T-cell (primary cell): ENCODE measurements around the gene SCNN1G. TPM values are rescaled to one million over a fixed set of nuclear protein-coding genes. Genes with fewer than 3 reads are reported as not detected.
A peak's percentile ranks its signal among the peaks of the same experiment; 100 is the strongest.

Source experiments
- ATAC-seq, 4 experiments: fragments of 200-7000 bp in 3 of 4; fragments of 150-1000 bp in 1 of 4; cut with Tn5 transposase; replicated peaks in 1 of 4; 1 replicate in 3 of 4; 2 replicates in 1 of 4; pipeline ENCODE4 v1.10.0; 2021; ENCODE audit warnings: moderate library complexity in 3 of 4, mild to moderate bottlenecking in 2 of 4, moderate number of reproducible peaks in 1 of 4
- CTCF ChIA-PET, 2 donors: fragments of 300-600 bp; sonication (Branson Sonifier 250); formaldehyde crosslinking; loops; one replicate each; lab custom pipeline; 2022; ENCODE audit warnings: antibody characterized with exemption in 2 of 2; lab: Charles Lee
- POLR2A ChIA-PET, 2 donors: fragments of 300-600 bp; sonication (Branson Sonifier 250); formaldehyde crosslinking; loops; one replicate each; lab custom pipeline; 2022; ENCODE audit warnings: antibody characterized with exemption in 2 of 2; lab: Charles Lee
- DNase-seq, 35 experiments: peaks; one replicate each; pipeline versions ENCODE4 v3.0.0 to v3.0.0-alpha.2; 2013 to 2023
- H3K27ac ChIP-seq: one replicate; pipeline ENCODE4 v1.5.1; 2013; ENCODE audit warnings: low read length
- H3K27me3 ChIP-seq, 2 experiments: replicated peaks in 1 of 2; 1 replicate in 1 of 2; 2 replicates in 1 of 2; pipeline versions ENCODE4 v1.6.1 to v1.7.0; 2013; ENCODE audit warnings: low read length in 1 of 2, mixed read lengths in 1 of 2; ENCODE audit not compliant: control insufficient read depth in 2 of 2, insufficient read depth in 2 of 2; ENCODE audit errors: extremely low read depth in 1 of 2
- H3K36me3 ChIP-seq, 2 donors: 1 replicate in 1 of 2; 2 replicates in 1 of 2; pipeline versions ENCODE4 v1.6.1 to v1.7.0; 2013; ENCODE audit warnings: low read length in 1 of 2; ENCODE audit not compliant: control insufficient read depth in 2 of 2, insufficient read depth in 1 of 2; ENCODE audit errors: extremely low read depth in 1 of 2
- H3K4me1 ChIP-seq, 2 experiments: 1 replicate in 1 of 2; 2 replicates in 1 of 2; pipeline versions ENCODE4 v1.6.1 to v1.7.0; 2013; ENCODE audit warnings: low read length in 2 of 2, mixed read lengths in 1 of 2; ENCODE audit not compliant: insufficient read depth in 2 of 2, control insufficient read depth in 1 of 2; ENCODE audit errors: extremely low read depth in 1 of 2
- H3K4me3 ChIP-seq, 2 donors: 1 replicate in 1 of 2; 2 replicates in 1 of 2; pipeline versions ENCODE4 v1.5.1 to v1.7.0; 2013; ENCODE audit warnings: mild to moderate bottlenecking in 2 of 2, low read length in 1 of 2, moderate library complexity in 1 of 2; ENCODE audit not compliant: control insufficient read depth in 1 of 2; ENCODE audit errors: extremely low read depth in 1 of 2
- H3K9me3 ChIP-seq: 2 replicates; pipeline ENCODE4 v1.7.0; 2013
- H3K27ac Mint-ChIP-seq, 2 donors: one replicate each; pipeline ENCODE4 v1.8.0; 2020 to 2021; ENCODE audit warnings: mild to moderate bottlenecking in 2 of 2, mixed read lengths in 2 of 2
- H3K27me3 Mint-ChIP-seq, 2 donors: one replicate each; pipeline ENCODE4 v1.8.0; 2021 to 2022; ENCODE audit warnings: mixed read lengths in 2 of 2
- H3K36me3 Mint-ChIP-seq: one replicate; pipeline ENCODE4 v1.8.0; 2021; ENCODE audit warnings: mixed read lengths
- H3K4me1 Mint-ChIP-seq, 3 donors: one replicate each; pipeline ENCODE4 v1.8.0; 2020 to 2022; ENCODE audit warnings: mixed read lengths in 3 of 3, mild to moderate bottlenecking in 1 of 3
- H3K4me3 Mint-ChIP-seq, 3 donors: one replicate each; pipeline ENCODE4 v1.8.0; 2020 to 2022; ENCODE audit warnings: mild to moderate bottlenecking in 3 of 3, mixed read lengths in 3 of 3, moderate library complexity in 3 of 3
- H3K9me3 Mint-ChIP-seq, 3 donors: one replicate each; pipeline ENCODE4 v1.8.0; 2020 to 2022; ENCODE audit warnings: mixed read lengths in 3 of 3
- WGBS: methylation state at CpG from one replicate; pipeline ENCODE4 v1.1.5; 2013; ENCODE audit warnings: missing lambda C conversion rate; ENCODE audit not compliant: insufficient coverage; 5-methylcytosine and 5-hydroxymethylcytosine counted together
- total RNA-seq, 35 experiments: library from RNA in 6 of 35; stranded (reverse) in 6 of 35; fragments of 120-200 nt in 1 of 35; gene quantifications; one replicate each; pipeline versions ENCODE4 v1.2.1 to v1.2.4 and lab custom pipeline; 2013 to 2026

Gene SCNN1G
- total RNA-seq, 5 donors from 2014 or later (not counting 1 experiment from before 2014, with no cell fraction given) = not detected

GRCh38 chr16:23149267-23149992, 33.1 kb upstream of the SCNN1G start, which contains the start of gene USP31:
Gene USP31, minus strand, starts transcription at chr16:23149452. Its CDS starts 182 bp downstream, at chr16:23149270.
- ATAC-seq = peak; percentile 95 to 97 (median 96)
- peak; percentile 73 to 94 (median 83) for DNase-seq
- Mint-ChIP-seq H3K4me3 (peak within 1 kb of the TSS; percentile 86 to 96 (median 87)), H3K9me3 (no peaks in the 10 kb centered on the region), H3K27ac (peak within 1 kb of the TSS; percentile 85 to 87), H3K36me3 (no peaks in the 10 kb centered on the region), H3K4me1 (peaks cover 22 to 25% (median 24%) of the 10 kb centered on the region in 3 donors), H3K27me3 (peaks cover 0 to 3% of the 10 kb centered on the region in 2 donors)
- WGBS = under 1% methylated on average over 74 of the region's 75 CpGs
- Histone ChIP-seq H3K27me3 (peaks cover 0 to 2% of the 10 kb centered on the region in 2 experiments), H3K27ac (peak within 1 kb of the TSS; percentile 54), H3K4me3 (peak within 1 kb of the TSS; percentile 63 to 85), H3K36me3 (no peaks in the 10 kb centered on the region), H3K9me3 (no peaks in the 10 kb centered on the region), H3K4me1 (peaks cover 0 to 10% of the 10 kb centered on the region in 2 experiments)
- CTCF ChIA-PET = no interaction called here
- POLR2A ChIA-PET = no interaction called here

GRCh38 chr16:23149993-23150364, 32.6 kb upstream of the SCNN1G start:
- CTCF ChIA-PET = interaction anchor here in 1 of 2 donors (1.2 kb wide), 1 partner anchor 34 kb away, joined by 3 read pairs; no protein-coding TSS in a partner anchor
- POLR2A ChIA-PET = no interaction called here
- Mint-ChIP-seq H3K27me3 (peaks cover 0 to 6% of the 10 kb centered on the region in 2 donors), H3K36me3 (no peaks in the 10 kb centered on the region), H3K9me3 (no peaks in the 10 kb centered on the region), H3K4me3 (peak overlapping the region; percentile 82 to 87 (median 86)), H3K27ac (peak overlapping the region; percentile 7 to 85), H3K4me1 (peaks cover 20 to 23% (median 20%) of the 10 kb centered on the region in 3 donors)
- peaks cover 0 to 10% of the 10 kb centered on the region in 2 experiments for H3K4me1 ChIP-seq
- no peaks in the 10 kb centered on the region for H3K9me3 ChIP-seq
- no peak for DNase-seq
- 46% methylated on average over 3 of the region's 4 CpGs for WGBS
- no peak for ATAC-seq
- H3K4me3 ChIP-seq = peak overlapping the region; percentile 63 to 85
- peaks cover 0 to 2% of the 10 kb centered on the region in 2 experiments for H3K27me3 ChIP-seq
- H3K36me3 ChIP-seq = no peaks in the 10 kb centered on the region
- peak overlapping the region; percentile 54 for H3K27ac ChIP-seq

GRCh38 chr16:23152386-23153178, 30.0 kb upstream of the SCNN1G start:
- H3K4me3 Mint-ChIP-seq = no peak overlapping the region

GRCh38 chr16:23155445-23156049, 27.0 kb upstream of the SCNN1G start:
- Histone ChIP-seq H3K4me3 (no peak overlapping the region), H3K36me3 (no peaks in the 10 kb centered on the region), H3K27ac (no peak overlapping the region), H3K9me3 (no peaks in the 10 kb centered on the region), H3K27me3 (peaks cover 2 to 8% of the 10 kb centered on the region in 2 experiments), H3K4me1 (no peaks in the 10 kb centered on the region)
- H3K36me3 Mint-ChIP-seq = no peaks in the 10 kb centered on the region
- H3K27me3 Mint-ChIP-seq = peaks cover 13 to 22% of the 10 kb centered on the region in 2 donors
- H3K9me3 Mint-ChIP-seq = no peaks in the 10 kb centered on the region
- H3K27ac Mint-ChIP-seq = no peak overlapping the region
- CTCF ChIA-PET = no interaction called here
- POLR2A ChIA-PET = no interaction called here
- ATAC-seq (peak in 1 of 4 experiments; percentile 58), DNase-seq (peak in 1 of 35 experiments; percentile 18)
- whole genome bisulfite sequencing = 38% methylated on average over 6 of the region's 7 CpGs
- no peak overlapping the region for H3K4me3 Mint-ChIP-seq
- peaks cover 5 to 10% (median 8%) of the 10 kb centered on the region in 3 donors for H3K4me1 Mint-ChIP-seq

More at GRCh38 chr16:23152386-23153178, 30.0 kb upstream of the SCNN1G start:
- H3K4me3 ChIP-seq = no peak overlapping the region
- no peak overlapping the region for H3K27ac Mint-ChIP-seq
- peaks cover 2 to 8% of the 10 kb centered on the region in 2 experiments for H3K27me3 ChIP-seq
- no peak overlapping the region for H3K27ac ChIP-seq
- no peaks in the 10 kb centered on the region for H3K36me3 Mint-ChIP-seq
- ChIA-PET POLR2A (interaction anchor here in 1 of 2 donors (0.6 kb wide), 1 partner anchor 153 kb away, joined by 3 read pairs; no protein-coding TSS in a partner anchor), CTCF (interaction anchor here in 1 of 2 donors (0.5 kb wide), 1 partner anchor 1579 kb away, joined by 6 read pairs; no protein-coding TSS in a partner anchor)
- peaks cover 0 to 10% of the 10 kb centered on the region in 2 experiments for H3K4me1 ChIP-seq
- DNase-seq (no peak), ATAC-seq (no peak)
- WGBS = 87% methylated on average over 7 of the region's 12 CpGs
- peaks cover 17 to 24% (median 23%) of the 10 kb centered on the region in 3 donors for H3K4me1 Mint-ChIP-seq
- H3K27me3 Mint-ChIP-seq = peaks cover 5 to 15% of the 10 kb centered on the region in 2 donors
- no peaks in the 10 kb centered on the region for H3K9me3 ChIP-seq
- H3K9me3 Mint-ChIP-seq = no peaks in the 10 kb centered on the region
- no peaks in the 10 kb centered on the region for H3K36me3 ChIP-seq

- H3K36me3 Mint-ChIP-seq = no peaks in the 10 kb centered on the region
- DNase-seq (no peak), ATAC-seq (no peak)
- Histone ChIP-seq H3K9me3 (no peaks in the 10 kb centered on the region), H3K4me3 (no peak overlapping the region), H3K27ac (no peak overlapping the region), H3K36me3 (no peaks in the 10 kb centered on the region), H3K27me3 (peaks cover 0 to 8% of the 10 kb centered on the region in 2 experiments), H3K4me1 (no peaks in the 10 kb centered on the region)
- POLR2A ChIA-PET = interaction anchor here in 1 of 2 donors (0.7 kb wide), 1 partner anchor 13 kb away, joined by 3 read pairs; no protein-coding TSS in a partner anchor
- no CpG with 5 or more reads among the region's 3 CpGs for WGBS
- peaks cover 14 to 24% of the 10 kb centered on the region in 2 donors for H3K27me3 Mint-ChIP-seq
- no peak overlapping the region for H3K4me3 Mint-ChIP-seq
- CTCF ChIA-PET = no interaction called here
- no peaks in the 10 kb centered on the region for H3K9me3 Mint-ChIP-seq
- peaks cover 5 to 10% (median 8%) of the 10 kb centered on the region in 3 donors for H3K4me1 Mint-ChIP-seq
- no peak overlapping the region for H3K27ac Mint-ChIP-seq
Observed at GRCh38 chr16:23156110-23156509, 26.4 kb upstream of the SCNN1G start.
